ENCODE results near the gene CARNS1.

DNA sequence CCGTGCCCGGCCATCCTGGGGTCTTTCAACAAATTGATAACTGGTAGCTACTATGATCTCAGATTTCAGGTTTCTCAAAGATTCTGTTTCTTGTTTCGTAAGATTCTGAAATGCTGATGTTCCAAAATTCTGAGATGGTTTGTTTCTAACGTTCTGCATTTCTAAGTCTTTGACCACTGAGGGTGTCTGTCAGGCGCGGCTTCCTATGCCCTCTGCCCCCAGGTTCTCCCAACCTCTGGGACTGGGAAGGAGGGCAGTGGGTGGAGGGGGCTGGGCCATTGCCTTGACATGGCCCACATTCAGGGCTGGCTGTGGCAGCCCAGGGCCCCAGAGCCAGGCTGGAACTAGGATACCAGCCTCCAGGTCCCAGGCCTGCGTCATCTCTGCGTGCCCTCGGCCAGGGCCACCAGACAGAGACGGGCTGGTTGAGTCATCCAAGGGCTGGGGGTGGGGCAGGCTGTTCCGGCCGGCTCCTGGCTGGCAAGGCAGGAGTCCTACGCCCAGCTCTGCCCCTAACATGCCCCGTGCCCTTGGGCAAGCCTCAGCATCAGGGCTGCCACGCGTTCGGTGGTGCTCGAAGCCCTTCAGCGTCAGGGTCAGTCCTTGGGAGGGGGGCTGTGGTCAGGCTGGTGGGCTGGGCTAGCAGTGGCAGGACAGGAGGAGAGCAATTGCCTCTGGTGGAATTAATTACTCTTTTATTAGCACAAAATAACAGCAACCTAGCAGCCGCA, 48.4 kb downstream of the CARNS1 start:
- TF ChIP-seq CTCF (IDR thresholded peaks at IDR 0.05) (no peak), POLR2A (IDR thresholded peaks at IDR 0.05) (no peak)
